ENCODE data around the gene RNF17. TPM values are rescaled to one million over a fixed set of nuclear protein-coding genes. Genes with fewer than 3 reads are reported as not detected.

The RNF17 gene
- total RNA-seq, 1 experiment from 2014 or later: not detected

DNA sequence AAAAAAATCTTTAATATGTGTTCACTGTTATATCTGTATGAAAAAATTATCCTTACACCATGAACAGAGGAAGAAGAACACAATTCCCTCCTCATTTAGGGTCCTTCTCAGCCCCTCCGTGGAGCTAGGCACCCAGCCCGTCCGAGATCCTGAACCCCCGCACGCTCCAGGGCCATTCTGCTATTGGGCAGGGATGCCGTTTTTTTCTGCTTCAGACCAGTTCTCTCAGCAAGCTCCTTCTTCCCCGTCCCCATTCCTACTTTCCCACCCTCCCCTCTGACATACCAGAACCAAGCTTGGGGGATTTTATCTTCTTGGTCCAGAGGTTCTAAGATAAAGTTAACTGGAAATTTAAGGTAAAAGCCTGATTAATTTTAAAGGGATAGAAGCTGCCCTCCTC is 47.5 kb upstream of the RNF17 start:
- H3K9me3 ChIP-seq (ENCODE audit: control insufficient read depth in 1 of 2, insufficient read depth in 1 of 2, low read depth in 1 of 2, low read length in 2 of 2): no peaks in the 10 kb centered on the region
- no peak overlapping the region for H2AFZ ChIP-seq (ENCODE audit: low read depth, low read length, poor library complexity, severe bottlenecking)
- RAD21 ChIA-PET (ENCODE audit: low non-redundant PET in 1 of 2, low total read pairs in 2 of 2, uncharacterized antibody in 2 of 2, unreplicated experiment in 2 of 2): no interaction called here
- ATAC-seq: no peak
- POLR2A ChIA-PET: no interaction called here
- H3K27me3 ChIP-seq (ENCODE audit: insufficient read depth, low read length): no peaks in the 10 kb centered on the region
- CTCF ChIA-PET: interaction anchor here (1.2 kb wide), 1 partner anchor 22 kb away, joined by 6 read pairs; no protein-coding TSS in a partner anchor
- no peak overlapping the region for H3K9ac ChIP-seq (ENCODE audit: low read length)
- H3K9me2 ChIP-seq (ENCODE audit: insufficient read depth): no peaks in the 10 kb centered on the region
- no peaks in the 10 kb centered on the region for H3K36me3 ChIP-seq (ENCODE audit: control insufficient read depth in 1 of 2, insufficient read depth in 2 of 2, low read length in 2 of 2)
- H3K4me3 ChIP-seq (replicated peaks in 1 of 2; ENCODE audit: low read depth in 1 of 2, low read length in 2 of 2): no peak overlapping the region
- TF ChIP-seq CTCF (IDR thresholded peaks at IDR 0.05 in 2 of 3, conservative IDR thresholded peaks at IDR 0.05 in 1 of 3; ENCODE audit: borderline replicate concordance in 1 of 3, insufficient read depth in 1 of 3, low read depth in 2 of 3, low read length in 2 of 3) (no peak), RAD21 (IDR thresholded peaks at IDR 0.05; ENCODE audit: low read depth) (no peak)
- intact Hi-C loops (cut with micrococcal nuclease): no loop called here
- H4K20me1 ChIP-seq (ENCODE audit: insufficient read depth): no peaks in the 10 kb centered on the region
- H3K79me2 ChIP-seq (ENCODE audit: insufficient read depth, low read length): no peaks in the 10 kb centered on the region
- no peaks in the 10 kb centered on the region for H3K4me1 ChIP-seq (ENCODE audit: control insufficient read depth in 1 of 2, insufficient read depth in 2 of 2, low read length in 2 of 2)
- no peak overlapping the region for H3K4me2 ChIP-seq (ENCODE audit: low read length)
- no peak overlapping the region for H3K27ac ChIP-seq (ENCODE audit: low read depth, low read length)
- no TSS peak for BruUV-seq (replicated peaks)
- no peak for DNase-seq (ENCODE audit: low read depth, low spot score)

DNA sequence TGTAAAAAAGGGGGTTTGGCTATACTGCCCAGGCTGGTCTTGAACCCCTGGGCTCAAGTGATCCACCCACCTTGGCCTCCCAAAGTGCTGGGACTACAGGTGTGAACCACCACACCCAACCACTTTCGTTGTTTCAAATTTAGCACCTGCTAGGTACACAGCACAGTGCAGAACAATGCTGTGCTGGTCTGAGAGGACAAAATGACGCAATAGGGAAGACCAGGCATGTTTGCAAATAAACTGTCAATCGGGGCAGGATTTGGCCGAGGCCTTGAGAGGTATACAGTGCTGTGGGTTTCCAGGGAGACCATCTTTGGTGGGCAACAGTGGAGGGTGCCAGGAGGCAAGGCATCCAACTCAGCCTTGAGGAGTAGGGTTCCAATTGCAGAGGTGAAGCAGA is 46.8 kb upstream of the RNF17 start:
- Histone ChIP-seq H4K20me1 (ENCODE audit: insufficient read depth) (no peaks in the 10 kb centered on the region), H3K4me1 (ENCODE audit: control insufficient read depth in 1 of 2, insufficient read depth in 2 of 2, low read length in 2 of 2) (no peaks in the 10 kb centered on the region), H3K9me2 (ENCODE audit: insufficient read depth) (no peaks in the 10 kb centered on the region), H2AFZ (ENCODE audit: low read depth, low read length, poor library complexity, severe bottlenecking) (no peak overlapping the region), H3K9ac (ENCODE audit: low read length) (no peak overlapping the region), H3K79me2 (ENCODE audit: insufficient read depth, low read length) (no peaks in the 10 kb centered on the region), H3K9me3 (ENCODE audit: control insufficient read depth in 1 of 2, insufficient read depth in 1 of 2, low read depth in 1 of 2, low read length in 2 of 2) (no peaks in the 10 kb centered on the region), H3K27ac (ENCODE audit: low read depth, low read length) (no peak overlapping the region), H3K4me2 (ENCODE audit: low read length) (no peak overlapping the region), H3K27me3 (ENCODE audit: insufficient read depth, low read length) (no peaks in the 10 kb centered on the region), H3K4me3 (replicated peaks in 1 of 2; ENCODE audit: low read depth in 1 of 2, low read length in 2 of 2) (no peak overlapping the region), H3K36me3 (ENCODE audit: control insufficient read depth in 1 of 2, insufficient read depth in 2 of 2, low read length in 2 of 2) (no peaks in the 10 kb centered on the region)
- ChIA-PET RAD21 (ENCODE audit: low non-redundant PET in 1 of 2, low total read pairs in 2 of 2, uncharacterized antibody in 2 of 2, unreplicated experiment in 2 of 2) (no interaction called here), CTCF (no interaction called here), POLR2A (no interaction called here)
- DNase-seq (ENCODE audit: low read depth, low spot score): no peak
- no peak for ATAC-seq
- intact Hi-C loops (cut with micrococcal nuclease): no loop called here
- BruUV-seq (replicated peaks): no TSS peak
- TF ChIP-seq EZH2 (IDR thresholded peaks at IDR 0.05) (no peak), MAX (IDR thresholded peaks at IDR 0.05) (no peak), EZH2phosphoT487 (IDR thresholded peaks at IDR 0.05; ENCODE audit: borderline replicate concordance) (no peak), SIN3A (IDR thresholded peaks at IDR 0.05; ENCODE audit: low read depth) (no peak), SP1 (IDR thresholded peaks at IDR 0.05; ENCODE audit: low read depth) (no peak), POLR2A (IDR thresholded peaks at IDR 0.05; ENCODE audit: borderline replicate concordance, extremely low read depth, insufficient read depth, insufficient read length) (no peak), ZNF274 (IDR thresholded peaks at IDR 0.05; ENCODE audit: low read depth, low read length) (no peak), CEBPB (IDR thresholded peaks at IDR 0.05; ENCODE audit: low read depth) (no peak), ZFX (IDR thresholded peaks at IDR 0.05) (no peak), ATF3 (IDR thresholded peaks at IDR 0.05) (no peak), TCF7L2 (IDR thresholded peaks at IDR 0.05; ENCODE audit: borderline replicate concordance, extremely low read depth, insufficient read depth, insufficient read length) (no peak), FOSL1 (IDR thresholded peaks at IDR 0.05; ENCODE audit: low read depth) (no peak), POLR2AphosphoS5 (IDR thresholded peaks at IDR 0.05; ENCODE audit: low read depth, low read length) (no peak), CBX3 (IDR thresholded peaks at IDR 0.05; ENCODE audit: low read depth) (no peak), SRF (IDR thresholded peaks at IDR 0.05; ENCODE audit: low read depth) (no peak), EGR1 (IDR thresholded peaks at IDR 0.05; ENCODE audit: low read depth) (no peak), CTCF (IDR thresholded peaks at IDR 0.05 in 2 of 3, conservative IDR thresholded peaks at IDR 0.05 in 1 of 3; ENCODE audit: borderline replicate concordance in 1 of 3, insufficient read depth in 1 of 3, low read depth in 2 of 3, low read length in 2 of 3) (no peak)
